Glomerular endothelial cell (primary cell): ENCODE results near the gene RBM12. TPM values are rescaled to one million over a fixed set of nuclear protein-coding genes. Genes with fewer than 3 reads are reported as not detected.
"Not testable (repeated sequence)": the region's sequence is repeated elsewhere in the genome, so short reads cannot be mapped to it uniquely, and the experiment has no call there.

Experiments
- DNase-seq: peaks from one replicate; pipeline ENCODE4 v3.0.0-alpha.2; 2011; ENCODE audit warnings: low read depth, low spot score; ENCODE audit errors: extremely low read depth
- total RNA-seq: library from RNA; depleted of rRNA; stranded (reverse); fragments of >200 nt; gene quantifications from 2 replicates; pipeline ENCODE4 v1.2.3, GENCODE V29; 2015

The RBM12 gene
- 33.0 and 47.3 TPM in 2 replicates for total RNA-seq

GRCh38 chr20:35664466-35665206, at the start of gene RBM12, which contains the start of gene CPNE1:
Gene RBM12 (minus strand): TSS chr20:35664900. CDS start chr20:35655322, 9,578 bp downstream.
Gene CPNE1 (minus strand): TSS chr20:35664900. CDS start chr20:35632923, 31,977 bp downstream.
- DNase-seq: peak; percentile 72

GRCh38 chr20:35714127-35714526, 49.4 kb upstream of the RBM12 start:
- DNase-seq: no peak

GRCh38 chr20:35713120-35713519, 48.4 kb upstream of the RBM12 start:
- not testable (repeated sequence) for DNase-seq

GRCh38 chr20:35711588-35712209, 47.0 kb upstream of the RBM12 start:
- no peak for DNase-seq

GRCh38 chr20:35710884-35711587, 46.3 kb upstream of the RBM12 start:
- no peak for DNase-seq

- DNase-seq: no peak
Observed at GRCh38 chr20:35710039-35710438, 45.3 kb upstream of the RBM12 start.

- DNase-seq: no peak
Observed at GRCh38 chr20:35709259-35709658, 44.6 kb upstream of the RBM12 start.

GRCh38 chr20:35708502-35708901, 43.8 kb upstream of the RBM12 start:
- DNase-seq: no peak

- not testable (repeated sequence) for DNase-seq
Observed at GRCh38 chr20:35706591-35707529, 42.2 kb upstream of the RBM12 start.

- DNase-seq: not testable (repeated sequence)
Observed at GRCh38 chr20:35705894-35706293, 41.2 kb upstream of the RBM12 start.

- no peak for DNase-seq
Observed at GRCh38 chr20:35704514-35705261, 40.0 kb upstream of the RBM12 start.

- no peak for DNase-seq
Observed at GRCh38 chr20:35702824-35703695, 38.4 kb upstream of the RBM12 start.

GRCh38 chr20:35702051-35702823, 37.5 kb upstream of the RBM12 start:
- no peak for DNase-seq

GRCh38 chr20:35700625-35701148, 36.0 kb upstream of the RBM12 start:
- DNase-seq: no peak

GRCh38 chr20:35699957-35700624, 35.4 kb upstream of the RBM12 start:
- no peak for DNase-seq

- no peak for DNase-seq
Observed at GRCh38 chr20:35699127-35699956, 34.6 kb upstream of the RBM12 start, which contains the start of the genes NFS1 and ROMO1. Gene NFS1 (minus strand): TSS chr20:35699352. CDS start chr20:35699288, 64 bp downstream. Gene ROMO1 (plus strand): TSS chr20:35699405. CDS start chr20:35699633, 228 bp downstream.
